ENCODE measurements around the gene DHRSX. TPM values are rescaled to one million over a fixed set of nuclear protein-coding genes. Genes with fewer than 3 reads are reported as not detected.

Gene DHRSX
- total RNA-seq, 1 experiment from 2014 or later: 21.5 TPM

GRCh38 chrX:2237976-2238375, 262.8 kb downstream of the DHRSX start:
- Mint-ChIP-seq H3K9me3 (ENCODE audit: low read depth, unreplicated experiment) (no peaks in the 10 kb centered on the region), H3K27ac (ENCODE audit: unreplicated experiment) (no peak overlapping the region), H3K4me3 (ENCODE audit: low read depth, unreplicated experiment) (no peak overlapping the region), H3K36me3 (ENCODE audit: insufficient read depth, unreplicated experiment) (no peaks in the 10 kb centered on the region), H3K27me3 (ENCODE audit: unreplicated experiment) (no peaks in the 10 kb centered on the region), H3K4me1 (ENCODE audit: low read depth, unreplicated experiment) (no peaks in the 10 kb centered on the region)
- BruUV-seq (replicated peaks): no TSS peak
- CTCF ChIA-PET: no interaction called here
- TF ChIP-seq CTCF (IDR thresholded peaks at IDR 0.05; ENCODE audit: unreplicated experiment): no peak
- DNase-seq: no peak
- intact Hi-C loops (cut with micrococcal nuclease; ENCODE audit: unreplicated experiment): no loop called here

GRCh38 chrX:2231570-2232192, 269.1 kb downstream of the DHRSX start:
- Mint-ChIP-seq H3K9me3 (ENCODE audit: low read depth, unreplicated experiment) (peaks cover 16% of the 10 kb centered on the region), H3K4me1 (ENCODE audit: low read depth, unreplicated experiment) (no peaks in the 10 kb centered on the region), H3K27me3 (ENCODE audit: unreplicated experiment) (no peaks in the 10 kb centered on the region), H3K4me3 (ENCODE audit: low read depth, unreplicated experiment) (no peak overlapping the region), H3K36me3 (ENCODE audit: insufficient read depth, unreplicated experiment) (peaks cover 5% of the 10 kb centered on the region), H3K27ac (ENCODE audit: unreplicated experiment) (no peak overlapping the region)
- DNase-seq: no peak
- intact Hi-C loops (cut with micrococcal nuclease; ENCODE audit: unreplicated experiment): no loop called here
- TF ChIP-seq CTCF (IDR thresholded peaks at IDR 0.05; ENCODE audit: unreplicated experiment): no peak
- CTCF ChIA-PET: no interaction called here
- BruUV-seq (replicated peaks): no TSS peak

GRCh38 chrX:2230457-2230856, 270.3 kb downstream of the DHRSX start:
- Mint-ChIP-seq H3K27me3 (ENCODE audit: unreplicated experiment) (no peaks in the 10 kb centered on the region), H3K27ac (ENCODE audit: unreplicated experiment) (no peak overlapping the region), H3K9me3 (ENCODE audit: low read depth, unreplicated experiment) (peaks cover 20% of the 10 kb centered on the region), H3K36me3 (ENCODE audit: insufficient read depth, unreplicated experiment) (peaks cover 5% of the 10 kb centered on the region), H3K4me3 (ENCODE audit: low read depth, unreplicated experiment) (no peak overlapping the region), H3K4me1 (ENCODE audit: low read depth, unreplicated experiment) (no peaks in the 10 kb centered on the region)
- CTCF ChIA-PET: no interaction called here
- TF ChIP-seq CTCF (IDR thresholded peaks at IDR 0.05; ENCODE audit: unreplicated experiment): no peak
- intact Hi-C loops (cut with micrococcal nuclease; ENCODE audit: unreplicated experiment): no loop called here
- DNase-seq: no peak
- BruUV-seq (replicated peaks): no TSS peak

GRCh38 chrX:2228536-2228935, 272.2 kb downstream of the DHRSX start:
- H3K27me3 Mint-ChIP-seq (ENCODE audit: unreplicated experiment): no peaks in the 10 kb centered on the region
- DNase-seq: no peak
- peaks cover 28% of the 10 kb centered on the region for H3K9me3 Mint-ChIP-seq (ENCODE audit: low read depth, unreplicated experiment)
- BruUV-seq (replicated peaks): no TSS peak
- no peaks in the 10 kb centered on the region for H3K4me1 Mint-ChIP-seq (ENCODE audit: low read depth, unreplicated experiment)
- no peak overlapping the region for H3K4me3 Mint-ChIP-seq (ENCODE audit: low read depth, unreplicated experiment)
- intact Hi-C loops (cut with micrococcal nuclease; ENCODE audit: unreplicated experiment): no loop called here
- CTCF ChIA-PET: no interaction called here
- peaks cover 5% of the 10 kb centered on the region for H3K36me3 Mint-ChIP-seq (ENCODE audit: insufficient read depth, unreplicated experiment)
- H3K27ac Mint-ChIP-seq (ENCODE audit: unreplicated experiment): no peak overlapping the region
- no peak for TF ChIP-seq CTCF (IDR thresholded peaks at IDR 0.05; ENCODE audit: unreplicated experiment)
